ENCODE results near the gene C2CD4A.

DNA sequence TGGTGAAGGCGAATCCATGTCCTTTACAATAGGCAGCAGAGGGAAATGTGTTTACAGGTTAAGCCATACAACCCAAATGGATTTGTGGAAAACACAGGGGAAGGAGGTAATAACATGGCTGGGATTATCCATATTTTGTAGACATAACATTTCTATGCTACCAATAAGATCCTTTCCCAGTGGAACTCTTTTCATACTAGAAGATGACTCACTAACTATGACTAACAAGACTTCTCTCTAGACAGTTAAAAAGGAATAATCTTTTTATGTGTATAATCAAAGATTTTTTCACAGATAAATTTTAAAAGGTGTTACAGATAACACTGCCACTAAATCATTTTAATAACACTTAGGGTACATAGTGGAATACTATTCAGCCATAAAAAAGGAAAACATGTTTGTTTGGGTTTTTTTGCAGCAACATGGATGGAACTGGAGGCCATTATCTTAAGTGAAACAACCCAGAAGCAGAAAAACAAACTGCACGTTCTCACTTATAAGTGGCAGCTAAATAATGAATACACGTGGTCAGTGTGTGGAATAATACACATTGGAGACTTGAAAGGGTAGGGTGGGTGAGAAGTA, 46.1 kb upstream of the C2CD4A start:
- no peak for TF ChIP-seq POLR2AphosphoS5 (IDR thresholded peaks at IDR 0.05; ENCODE audit: low read depth, low read length)
- no peak for TF ChIP-seq POLR2A (IDR thresholded peaks at IDR 0.05; ENCODE audit: low read depth, low read length)
- TF ChIP-seq TAF1 (IDR thresholded peaks at IDR 0.05; ENCODE audit: borderline replicate concordance, low read depth, low read length) = no peak

All from GM12892 (cell line).